MCF 10A (cell line): ENCODE measurements around the gene SCAPER. TPM values are rescaled to one million over a fixed set of nuclear protein-coding genes. Genes with fewer than 3 reads are reported as not detected.
"Not testable (repeated sequence)": the region's sequence is repeated elsewhere in the genome, so short reads cannot be mapped to it uniquely, and the experiment has no call there.

ENCODE experiments used
- BruUV-seq: library from RNA; stranded (reverse); fragments of 400-500 nt; replicated peaks from 2 replicates; lab custom pipeline; 2021; lab: Mats Ljungman, UMichigan
- CTCF ChIA-PET: fragments of 300-600 bp; sonication (Branson Sonifier 250); formaldehyde crosslinking; extraction: SDS; loops from one replicate; lab custom pipeline; 2021; ENCODE audit warnings: antibody characterized with exemption, inconsistent platforms; lab: Yijun Ruan, JAX
- POLR2A ChIA-PET: fragments of 300-600, 350-650 bp; sonication (Branson Sonifier 250); formaldehyde crosslinking; extraction: SDS; loops from one replicate; lab custom pipeline; 2020; ENCODE audit warnings: antibody characterized with exemption, inconsistent platforms; lab: Yijun Ruan, JAX
- DNase-seq: peaks from one replicate; pipeline ENCODE4 v3.0.0-alpha.2; 2018; ENCODE audit not compliant: unreplicated experiment
- H3K27ac Mint-ChIP-seq: one replicate; pipeline ENCODE4 v1.8.0; 2022; ENCODE audit warnings: mild to moderate bottlenecking, low read depth, mixed read lengths; ENCODE audit not compliant: unreplicated experiment
- H3K27me3 Mint-ChIP-seq: one replicate; pipeline ENCODE4 v1.8.0; 2022; ENCODE audit warnings: mixed read lengths; ENCODE audit not compliant: insufficient read depth, unreplicated experiment
- H3K36me3 Mint-ChIP-seq: one replicate; pipeline ENCODE4 v1.8.0; 2022; ENCODE audit warnings: mild to moderate bottlenecking, moderate library complexity, mixed read lengths; ENCODE audit not compliant: insufficient read depth, unreplicated experiment
- H3K4me1 Mint-ChIP-seq: one replicate; pipeline ENCODE4 v1.8.0; 2022; ENCODE audit warnings: mixed read lengths; ENCODE audit not compliant: insufficient read depth, unreplicated experiment
- H3K4me3 Mint-ChIP-seq: one replicate; pipeline ENCODE4 v1.8.0; 2022; ENCODE audit warnings: mild to moderate bottlenecking, moderate library complexity, mixed read lengths; ENCODE audit not compliant: unreplicated experiment
- H3K9me3 Mint-ChIP-seq: one replicate; pipeline ENCODE4 v1.8.0; 2022; ENCODE audit warnings: mixed read lengths; ENCODE audit not compliant: unreplicated experiment
- intact Hi-C: fragments of 100-400 bp; cut with micrococcal nuclease; formaldehyde crosslinking; loops from 2 replicates; pipeline ENCODE4 v1.14.1; 2022
- total RNA-seq: library from RNA; stranded (reverse); gene quantifications from 2 replicates; pipeline ENCODE4 v1.2.3, GENCODE V29; 2022
- TF ChIP-seq, protein P1 (sequence below): fragments of 200-600 bp; IDR thresholded peaks from one replicate; pipeline ENCODE4 v1.8.0; 2022; ENCODE audit warnings: antibody characterized with exemption, mild to moderate bottlenecking; ENCODE audit not compliant: unreplicated experiment

The SCAPER gene
- total RNA-seq, 1 experiment from 2014 or later = 9.5 TPM

DNA sequence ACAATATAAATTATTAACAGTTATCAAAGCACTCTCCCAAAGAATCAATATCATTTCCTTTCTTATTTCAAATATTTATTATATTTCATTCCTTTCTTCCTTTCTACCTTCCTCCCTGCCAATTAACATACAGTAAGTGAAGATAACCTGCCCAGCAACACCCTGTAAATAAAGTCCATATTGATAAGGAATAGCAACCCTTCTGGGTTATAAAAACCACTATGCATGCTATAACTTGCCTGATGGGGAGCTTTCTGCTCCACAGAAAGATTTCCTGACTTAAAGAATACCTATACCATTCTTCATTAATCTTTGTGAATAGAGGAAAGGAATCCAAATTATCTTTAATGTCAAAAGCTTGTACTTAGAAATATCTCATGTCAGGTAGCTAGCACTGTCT lies 402.0 kb downstream of the SCAPER start:
- H3K36me3 Mint-ChIP-seq = peaks cover 6% of the 10 kb centered on the region
- ChIA-PET CTCF (interaction anchor here (0.6 kb wide), 1 partner anchor 296 kb away, joined by 4 read pairs; no protein-coding TSS in a partner anchor), POLR2A (no interaction called here)
- intact Hi-C loops = no loop called here
- no peak overlapping the region for H3K27ac Mint-ChIP-seq
- DNase-seq = no peak
- TF ChIP-seq, protein P1, sequence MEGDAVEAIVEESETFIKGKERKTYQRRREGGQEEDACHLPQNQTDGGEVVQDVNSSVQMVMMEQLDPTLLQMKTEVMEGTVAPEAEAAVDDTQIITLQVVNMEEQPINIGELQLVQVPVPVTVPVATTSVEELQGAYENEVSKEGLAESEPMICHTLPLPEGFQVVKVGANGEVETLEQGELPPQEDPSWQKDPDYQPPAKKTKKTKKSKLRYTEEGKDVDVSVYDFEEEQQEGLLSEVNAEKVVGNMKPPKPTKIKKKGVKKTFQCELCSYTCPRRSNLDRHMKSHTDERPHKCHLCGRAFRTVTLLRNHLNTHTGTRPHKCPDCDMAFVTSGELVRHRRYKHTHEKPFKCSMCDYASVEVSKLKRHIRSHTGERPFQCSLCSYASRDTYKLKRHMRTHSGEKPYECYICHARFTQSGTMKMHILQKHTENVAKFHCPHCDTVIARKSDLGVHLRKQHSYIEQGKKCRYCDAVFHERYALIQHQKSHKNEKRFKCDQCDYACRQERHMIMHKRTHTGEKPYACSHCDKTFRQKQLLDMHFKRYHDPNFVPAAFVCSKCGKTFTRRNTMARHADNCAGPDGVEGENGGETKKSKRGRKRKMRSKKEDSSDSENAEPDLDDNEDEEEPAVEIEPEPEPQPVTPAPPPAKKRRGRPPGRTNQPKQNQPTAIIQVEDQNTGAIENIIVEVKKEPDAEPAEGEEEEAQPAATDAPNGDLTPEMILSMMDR = no peak
- no peaks in the 10 kb centered on the region for H3K9me3 Mint-ChIP-seq
- no peaks in the 10 kb centered on the region for H3K27me3 Mint-ChIP-seq
- BruUV-seq = no TSS peak
- no peaks in the 10 kb centered on the region for H3K4me1 Mint-ChIP-seq
- no peak overlapping the region for H3K4me3 Mint-ChIP-seq

- DNase-seq = no peak
- Mint-ChIP-seq H3K27ac (no peak overlapping the region), H3K9me3 (no peaks in the 10 kb centered on the region)
Measured at GRCh38 chr15:76502678-76503077, 402.5 kb downstream of the SCAPER start.

GRCh38 chr15:76502185-76502584 lies 403.0 kb downstream of the SCAPER start:
- H3K27ac Mint-ChIP-seq, H3K4me3 Mint-ChIP-seq, POLR2A ChIA-PET, H3K9me3 Mint-ChIP-seq, H3K4me1 Mint-ChIP-seq, DNase-seq, intact Hi-C loops, BruUV-seq, H3K36me3 Mint-ChIP-seq, H3K27me3 Mint-ChIP-seq: not testable (repeated sequence)
- CTCF ChIA-PET = interaction anchor here (0.7 kb wide), 1 partner anchor 17 kb away, joined by 3 read pairs; no protein-coding TSS in a partner anchor

More at GRCh38 chr15:76502678-76503077, 402.5 kb downstream of the SCAPER start:
- Mint-ChIP-seq H3K27me3 (no peaks in the 10 kb centered on the region), H3K4me1 (no peaks in the 10 kb centered on the region), H3K4me3 (no peak overlapping the region), H3K36me3 (peaks cover 6% of the 10 kb centered on the region)
- CTCF ChIA-PET = interaction anchor here (0.6 to 0.7 kb wide), 2 partner anchors 16 to 297 kb away, joined by 3 to 4 read pairs; no protein-coding TSS in a partner anchor
- POLR2A ChIA-PET = no interaction called here
- TF ChIP-seq, protein P1 = no peak
- no TSS peak for BruUV-seq
- intact Hi-C loops = no loop called here

- no peak for DNase-seq
- CTCF ChIA-PET = interaction anchor here (0.6 kb wide), 1 partner anchor 357 kb away, joined by 5 read pairs; no protein-coding TSS in a partner anchor
- intact Hi-C loops = no loop called here
- no peaks in the 10 kb centered on the region for H3K4me1 Mint-ChIP-seq
- no peaks in the 10 kb centered on the region for H3K9me3 Mint-ChIP-seq
- TF ChIP-seq, protein P1 = no peak
- no peak overlapping the region for H3K4me3 Mint-ChIP-seq
- H3K27me3 Mint-ChIP-seq = no peaks in the 10 kb centered on the region
- POLR2A ChIA-PET = no interaction called here
- H3K36me3 Mint-ChIP-seq = peaks cover 6% of the 10 kb centered on the region
- no TSS peak for BruUV-seq
- H3K27ac Mint-ChIP-seq = no peak overlapping the region
Measured at GRCh38 chr15:76501726-76502125, 403.4 kb downstream of the SCAPER start.
